ENCODE results near the gene SYNJ2.

SYNJ2 gene

DNA sequence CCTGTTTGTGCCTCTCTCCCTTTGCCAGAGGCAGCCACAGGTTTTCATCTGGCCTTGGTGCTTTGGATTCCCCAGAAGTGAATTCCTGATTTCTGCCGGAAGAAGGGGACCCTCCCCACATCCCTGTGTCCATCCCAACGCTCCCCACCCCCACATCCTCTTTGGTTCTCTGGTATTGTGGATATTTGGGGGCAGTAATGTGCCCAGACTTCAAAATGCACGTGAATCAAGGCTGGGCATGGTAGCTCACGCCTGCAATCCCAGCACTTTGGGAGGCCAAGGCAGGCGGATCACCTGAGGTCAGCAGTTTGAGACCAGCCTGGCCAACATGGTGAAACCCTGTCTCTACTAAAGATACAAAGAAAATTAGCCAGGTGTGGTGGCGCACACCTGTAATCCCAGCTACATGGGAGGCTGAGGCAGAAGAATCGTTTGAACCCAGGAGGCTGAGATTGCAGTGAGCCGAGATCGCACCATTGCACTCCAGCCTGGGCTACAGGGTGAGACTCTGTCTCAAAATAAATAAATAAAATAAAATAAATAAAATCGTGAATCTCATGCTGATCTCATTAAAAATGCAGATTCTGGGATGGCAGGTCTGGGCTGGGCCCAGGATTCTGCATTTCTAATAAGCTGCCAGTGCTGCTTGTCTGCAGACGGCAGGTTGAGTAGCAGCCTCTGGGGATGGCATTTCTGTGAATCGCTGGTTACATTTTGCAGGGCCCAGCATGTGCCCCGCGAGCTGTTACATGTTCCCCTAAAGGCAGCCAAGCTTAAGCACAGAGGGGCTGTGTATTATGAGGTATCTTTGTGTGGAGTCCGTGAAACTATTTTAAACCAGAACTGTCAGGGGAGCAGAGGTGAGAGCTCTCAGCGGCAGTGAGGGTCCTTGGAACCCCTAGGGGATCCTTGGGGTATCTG, 49.0 kb downstream of the SYNJ2 start:
- DNase-seq, result no peak

DNA sequence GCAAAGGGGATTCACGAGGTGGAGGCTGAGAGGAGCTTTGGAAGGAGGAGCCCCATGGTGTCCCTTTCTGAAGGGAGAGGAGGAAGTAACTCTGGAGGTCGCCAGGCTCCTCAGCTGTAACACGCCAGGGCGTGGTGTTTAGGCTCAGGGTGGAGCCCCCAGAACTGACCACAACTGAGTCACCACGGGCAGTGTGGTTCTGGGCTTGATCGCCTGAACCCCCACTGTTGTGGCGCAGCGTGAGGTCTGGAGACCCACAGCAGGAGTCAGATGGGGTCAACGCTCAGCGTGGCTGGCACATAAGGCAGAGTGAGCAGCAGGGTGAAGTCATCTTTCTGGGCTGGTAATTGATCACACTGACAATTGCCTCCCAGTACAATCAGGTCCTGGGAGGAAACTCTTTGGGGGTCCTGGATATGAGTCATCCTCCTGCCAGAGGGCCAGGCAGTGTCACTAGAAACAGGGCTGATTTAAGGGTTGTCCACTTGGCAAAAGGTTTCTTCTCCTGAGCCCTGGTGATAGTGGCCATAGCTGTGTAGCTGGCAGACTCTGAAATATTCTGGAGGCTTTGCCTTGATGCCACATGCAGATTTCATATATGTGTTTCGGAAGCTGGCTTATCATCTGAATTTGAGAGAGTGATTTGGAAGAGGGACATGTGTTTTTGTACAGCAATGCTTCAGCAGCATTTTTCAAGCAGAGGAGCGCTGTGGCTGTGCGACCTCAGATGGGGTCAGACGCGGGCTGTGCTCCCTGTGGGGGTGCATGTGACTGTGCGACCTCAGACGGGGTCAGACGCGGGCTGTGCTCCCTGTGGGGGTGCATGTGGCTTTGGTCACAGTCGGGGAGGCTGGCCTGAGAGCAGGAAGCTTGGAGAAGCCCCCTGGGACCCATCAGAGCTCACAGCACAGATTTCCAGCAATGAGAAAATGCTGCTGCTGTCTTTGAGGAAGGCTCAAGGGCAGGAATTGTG, 50.0 kb downstream of the SYNJ2 start:
- DNase-seq, result peak; percentile 41

DNA sequence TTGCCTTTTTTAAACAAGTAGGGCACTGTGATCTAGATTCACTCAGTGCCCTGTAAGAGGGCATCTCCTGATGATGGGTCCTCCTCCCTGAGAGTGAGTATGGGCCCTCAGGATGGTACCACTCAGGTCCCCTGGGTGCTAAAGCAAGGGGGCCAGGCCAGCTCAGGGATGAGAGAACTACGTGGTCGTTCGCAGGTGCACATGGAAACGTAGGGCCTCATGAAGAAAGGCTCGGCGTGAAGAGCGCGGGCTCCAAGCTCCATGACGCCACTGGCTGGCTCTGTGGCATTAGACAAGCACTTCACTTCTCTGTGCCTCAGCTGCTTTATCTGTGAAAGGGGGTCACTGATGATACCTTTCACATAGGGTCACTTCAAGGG, 50.7 kb downstream of the SYNJ2 start:
- DNase-seq, result no peak

DNA sequence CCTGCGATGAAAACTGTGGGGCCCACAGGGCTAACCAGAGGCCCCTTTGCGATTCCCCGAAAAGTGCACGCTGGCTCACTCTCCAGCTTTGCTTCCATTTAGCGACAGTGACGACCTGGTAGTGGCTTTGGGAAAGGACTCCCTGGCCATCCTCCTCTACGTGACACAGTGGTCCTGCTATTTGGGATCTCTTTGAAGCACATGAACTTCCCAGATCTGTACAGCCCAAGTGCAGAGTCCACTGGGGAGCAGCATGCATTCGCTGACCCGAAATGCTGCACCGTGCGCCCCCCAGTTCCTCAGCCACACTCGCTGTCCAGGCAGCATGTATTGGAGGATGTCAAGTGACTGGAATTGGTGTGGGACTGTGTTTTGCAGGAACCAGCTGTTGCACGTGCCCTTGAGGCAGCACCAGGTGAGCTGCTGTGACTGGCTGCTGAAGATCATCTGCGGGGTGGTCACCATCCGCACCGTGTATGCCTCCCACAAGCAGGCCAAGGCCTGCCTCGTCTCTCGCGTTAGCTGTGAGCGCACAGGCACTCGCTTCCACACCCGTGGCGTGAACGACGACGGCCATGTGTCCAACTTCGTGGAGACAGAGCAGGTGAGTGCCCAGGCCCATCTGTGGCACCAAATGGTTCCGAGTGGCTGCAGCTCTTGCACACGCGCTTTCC, 51.6 kb downstream of the SYNJ2 start:
- no peak for DNase-seq

DNA sequence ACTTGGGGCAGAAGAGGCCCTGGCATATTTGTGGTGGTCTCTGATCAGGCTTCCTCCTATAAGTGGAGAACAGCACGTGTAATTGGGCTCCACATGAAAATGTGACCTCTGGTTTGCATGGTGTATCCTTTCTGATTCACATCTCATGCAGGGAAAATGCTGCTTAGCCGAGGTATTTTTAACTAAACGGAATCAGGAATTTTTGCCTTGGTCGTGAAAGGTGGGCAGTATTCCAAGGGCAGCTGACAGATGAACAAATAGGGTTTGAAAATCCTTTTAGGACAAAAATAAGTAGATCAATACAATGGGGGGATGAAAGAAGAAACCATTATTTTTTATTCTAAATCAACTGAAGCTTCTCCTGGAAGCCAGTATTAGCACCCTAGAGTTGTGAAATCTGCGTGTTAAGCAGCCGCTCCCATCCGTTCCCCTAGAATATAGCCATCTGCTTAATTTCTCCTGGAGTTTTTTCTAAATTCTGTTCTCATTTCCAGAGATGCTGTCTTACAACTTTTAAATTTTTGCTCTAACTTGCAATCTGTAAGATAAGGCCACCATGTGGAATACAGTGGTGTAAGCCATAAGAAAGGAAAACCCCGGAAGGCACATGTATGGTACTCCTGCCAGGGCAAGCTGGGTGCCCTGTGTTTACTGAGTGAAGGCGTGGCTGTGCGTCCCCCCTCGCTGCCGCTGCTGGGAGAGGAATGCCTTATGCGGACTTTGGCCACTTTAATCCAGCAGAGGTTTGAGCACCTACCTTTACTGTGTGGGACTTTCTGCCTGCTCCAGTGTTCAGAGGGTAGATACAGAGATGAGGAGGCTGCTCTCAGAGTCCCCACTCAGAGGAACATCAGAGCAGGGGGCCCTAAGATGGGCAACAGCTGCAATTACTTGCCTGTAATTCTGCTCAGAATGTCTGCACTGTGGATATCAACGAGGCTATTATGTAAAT, 52.4 kb downstream of the SYNJ2 start:
- DNase-seq, result no peak

DNA sequence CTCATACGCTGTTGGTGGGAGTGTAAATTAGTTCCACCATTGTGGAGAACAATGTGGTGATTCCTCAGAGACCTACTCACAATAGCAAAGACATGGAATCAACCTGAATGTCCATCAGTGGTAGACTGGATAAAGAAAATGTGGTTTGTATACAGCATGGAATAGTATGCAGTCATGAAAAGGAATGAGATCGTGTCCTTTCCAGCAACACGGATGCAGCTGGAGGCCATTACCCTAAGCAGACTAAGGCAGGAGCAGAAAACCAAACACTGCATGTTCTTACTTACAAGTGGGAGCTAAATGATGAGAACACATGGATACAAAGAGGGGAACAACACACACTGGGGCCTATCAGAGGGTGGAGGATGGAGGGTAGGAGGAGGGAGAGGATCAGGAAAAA, 54.6 kb downstream of the SYNJ2 start:
- no peak for DNase-seq

DNA sequence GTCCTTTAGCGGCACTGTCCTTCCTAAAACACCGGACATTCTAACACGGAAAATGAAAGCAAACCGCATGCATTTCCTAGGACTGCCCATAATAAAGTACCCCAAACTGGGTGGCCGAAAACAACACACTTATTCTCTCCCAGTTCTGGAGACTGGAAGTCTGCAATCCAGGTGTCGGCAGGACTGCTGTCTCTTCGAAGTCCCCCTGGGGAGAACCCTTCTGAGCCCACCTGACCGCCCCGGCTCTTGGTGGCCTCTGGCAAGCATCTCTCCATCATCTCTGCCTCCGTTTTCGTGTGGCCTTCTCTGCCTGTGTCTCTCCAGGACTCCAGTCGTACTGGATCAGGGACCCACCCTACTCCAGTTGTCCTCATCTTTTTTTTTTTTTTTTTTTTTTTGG, 55.4 kb downstream of the SYNJ2 start:
- no peak for DNase-seq

DNA sequence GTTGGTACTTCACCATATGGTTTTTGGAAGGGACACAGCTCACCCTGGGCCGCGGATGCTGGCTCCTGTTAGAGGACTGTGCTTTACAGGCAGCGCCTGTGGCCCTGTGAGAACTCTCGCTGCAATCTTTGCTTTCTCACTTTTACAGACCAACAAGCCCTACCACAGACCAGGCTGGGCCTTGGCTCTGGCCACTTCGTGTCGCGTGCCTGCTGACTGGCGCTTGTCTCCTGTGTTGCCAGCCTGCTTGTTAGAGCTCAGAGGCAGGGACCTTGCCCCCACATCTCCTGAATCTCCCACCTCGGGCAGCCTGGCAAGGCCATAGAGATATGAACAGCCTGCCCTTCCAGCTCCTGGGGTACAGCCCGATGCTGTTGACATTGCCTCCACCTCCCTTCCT, 56.1 kb downstream of the SYNJ2 start:
- no peak for DNase-seq

DNA sequence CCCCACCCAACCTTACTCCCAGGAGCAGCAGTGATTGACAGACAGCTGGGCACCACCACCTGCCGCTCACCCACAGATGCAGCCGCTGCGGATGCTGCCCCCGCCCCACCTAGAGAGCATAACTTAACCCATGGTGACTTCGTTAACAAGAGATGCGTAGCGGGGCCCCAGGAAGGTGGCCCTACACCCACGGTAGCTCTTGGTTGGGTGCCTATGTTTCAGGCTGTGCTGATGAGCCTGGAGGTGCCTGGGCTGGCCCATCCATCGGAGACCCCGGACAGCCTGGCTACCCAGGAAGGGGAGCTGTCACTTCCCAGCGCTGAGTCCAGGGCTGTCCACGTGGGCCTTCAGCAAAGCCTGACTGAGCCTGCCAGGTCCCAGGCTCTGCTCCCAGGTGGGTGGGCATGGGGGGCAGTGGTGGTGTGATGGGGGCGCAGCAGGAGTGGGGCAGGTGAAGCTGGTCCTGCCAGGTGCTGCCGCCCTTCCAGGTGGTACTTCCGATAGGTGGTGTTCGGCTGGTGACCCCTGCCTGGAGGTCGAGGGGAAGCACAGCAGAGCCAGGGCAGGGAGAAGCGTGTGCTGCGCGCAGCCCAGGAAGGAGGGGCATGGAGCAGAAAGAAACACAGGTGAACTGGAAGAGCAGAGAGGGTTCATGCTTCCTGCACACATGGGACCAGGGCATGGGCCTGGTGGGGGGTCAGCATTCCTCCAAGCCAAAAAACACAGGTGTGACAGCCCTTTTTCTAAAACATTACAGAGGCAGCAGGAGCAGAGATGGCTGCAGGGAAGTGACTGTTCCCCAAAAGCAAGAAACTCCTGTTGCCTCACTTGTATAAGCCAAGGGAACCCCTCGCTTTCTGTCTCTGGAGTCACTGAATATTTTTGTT, 56.9 kb downstream of the SYNJ2 start:
- DNase-seq, result no peak

DNA sequence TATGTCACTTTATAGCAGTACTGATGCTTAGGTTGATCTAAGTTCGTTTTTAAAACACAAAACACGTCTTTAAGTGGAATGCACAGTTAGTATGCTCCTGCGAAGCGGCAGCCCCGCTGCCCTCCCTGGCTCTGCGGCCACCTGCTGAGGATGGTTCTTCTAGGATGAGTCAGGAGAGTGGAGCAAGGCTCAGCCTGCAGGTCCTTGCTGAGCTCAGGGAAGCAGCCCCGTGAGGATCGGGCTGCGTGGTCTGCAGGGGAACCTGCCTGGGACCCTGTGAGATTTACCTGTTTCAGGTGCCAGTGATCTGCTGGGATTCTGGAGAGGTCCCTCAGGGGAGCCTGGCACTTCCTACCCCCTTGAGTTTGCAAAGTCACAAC, 57.5 kb downstream of the SYNJ2 start:
- DNase-seq, result no peak

DNA sequence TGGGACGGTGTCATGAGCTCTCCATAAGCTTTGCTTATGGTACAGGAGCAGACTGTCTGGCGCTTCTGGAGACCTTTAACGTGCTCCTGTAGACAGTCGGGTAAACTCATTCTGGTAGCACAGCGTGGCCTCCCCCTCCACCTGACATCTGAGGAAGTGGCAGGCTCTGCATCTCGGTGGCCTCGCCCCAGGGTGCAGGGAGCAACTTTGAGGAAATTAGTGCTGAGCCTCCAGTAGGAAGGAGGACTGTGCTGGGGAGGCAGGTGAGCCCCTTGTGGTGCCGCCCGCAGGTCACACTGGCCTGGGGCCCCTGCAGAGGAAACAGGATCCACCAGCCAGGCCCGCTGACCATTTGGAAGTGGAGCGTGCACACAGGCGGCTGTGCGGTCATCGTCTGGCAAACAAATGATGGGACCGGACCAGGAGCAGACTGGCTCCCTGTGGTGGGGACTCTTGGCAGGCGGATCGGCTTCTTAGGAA, 57.9 kb downstream of the SYNJ2 start:
- DNase-seq, result peak; percentile 70

DNA sequence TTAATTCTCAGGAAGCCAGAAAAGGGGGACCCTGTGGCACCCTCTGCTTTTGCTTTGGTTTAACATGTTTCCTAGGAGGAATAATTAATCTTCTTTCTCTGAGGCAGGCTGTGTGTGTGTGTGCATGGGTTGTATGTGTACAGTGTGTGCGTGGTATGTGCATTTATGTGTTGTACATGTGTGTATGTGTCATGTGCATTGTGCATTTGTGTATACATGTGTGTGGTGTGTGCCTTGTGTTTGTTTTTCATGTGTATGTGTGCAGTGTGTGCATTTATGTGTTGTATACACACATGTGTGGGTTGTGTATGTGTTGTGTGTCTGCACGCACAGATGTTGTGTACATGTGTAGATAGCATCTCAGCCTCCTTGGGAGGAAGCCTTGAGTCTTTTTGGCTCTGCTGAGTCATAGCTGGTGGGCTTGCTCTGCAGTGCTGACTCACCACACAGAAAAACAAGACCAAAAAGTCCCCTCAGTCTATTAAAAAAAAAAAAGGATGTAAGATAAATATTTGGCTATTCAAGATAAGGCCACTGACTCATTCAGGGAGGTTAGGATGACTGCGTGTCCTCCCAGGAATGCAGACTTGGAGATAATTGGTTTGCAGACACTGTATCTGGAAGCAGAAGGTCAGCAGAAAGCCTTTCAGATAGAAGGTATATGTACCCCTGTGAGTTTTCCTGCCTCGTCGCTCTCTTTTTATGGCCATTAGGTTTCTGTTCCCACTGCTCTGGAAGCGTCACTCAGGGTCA, 58.6 kb downstream of the SYNJ2 start:
- peak; percentile 80 for DNase-seq

DNA sequence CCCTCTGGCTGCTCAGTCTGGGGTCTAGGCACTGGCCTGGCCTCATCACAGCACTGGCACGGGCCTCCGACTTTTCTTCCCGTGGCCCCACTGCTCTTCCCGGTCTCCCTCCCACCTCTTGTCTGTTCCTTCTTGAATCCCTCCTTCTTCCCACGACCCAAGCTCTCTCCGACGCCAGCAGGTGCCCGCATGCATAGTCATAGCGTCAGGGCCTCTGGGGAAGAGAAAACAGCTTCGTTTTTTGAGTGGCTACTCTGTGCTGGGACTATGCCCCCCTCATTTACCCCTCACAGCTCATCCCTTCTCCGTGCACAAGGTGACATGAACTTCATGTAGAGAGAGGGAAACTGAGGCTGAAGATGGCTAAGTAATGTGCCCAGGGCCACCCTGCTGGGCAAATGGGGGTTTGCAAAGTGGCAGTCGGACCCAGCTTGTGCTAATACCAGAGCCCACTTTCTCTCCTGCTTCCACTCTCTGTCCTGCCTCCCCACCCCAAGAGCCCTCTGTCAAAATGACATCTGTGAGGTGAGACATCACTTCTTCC, 59.2 kb downstream of the SYNJ2 start:
- DNase-seq, result no peak

DNA sequence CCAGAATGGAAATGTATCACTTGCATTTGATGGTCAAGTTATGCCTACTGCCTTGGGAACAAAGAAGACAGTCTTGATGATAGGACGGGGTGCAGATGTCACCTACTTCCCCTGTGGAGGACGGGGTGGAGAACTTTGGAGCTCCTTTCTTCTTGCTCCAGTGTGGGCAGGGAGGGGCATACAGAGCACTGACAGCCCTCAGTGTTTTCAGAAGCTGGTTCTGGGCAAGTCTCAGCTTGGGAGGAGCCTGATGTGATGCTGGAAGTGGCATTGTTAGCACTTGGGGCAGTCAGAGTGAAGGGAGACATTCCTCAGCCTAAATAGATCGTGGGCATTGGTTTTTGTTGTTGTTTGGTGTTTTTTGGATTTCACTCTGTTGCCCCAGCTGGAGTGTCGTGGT, 59.7 kb downstream of the SYNJ2 start:
- no peak for DNase-seq

DNA sequence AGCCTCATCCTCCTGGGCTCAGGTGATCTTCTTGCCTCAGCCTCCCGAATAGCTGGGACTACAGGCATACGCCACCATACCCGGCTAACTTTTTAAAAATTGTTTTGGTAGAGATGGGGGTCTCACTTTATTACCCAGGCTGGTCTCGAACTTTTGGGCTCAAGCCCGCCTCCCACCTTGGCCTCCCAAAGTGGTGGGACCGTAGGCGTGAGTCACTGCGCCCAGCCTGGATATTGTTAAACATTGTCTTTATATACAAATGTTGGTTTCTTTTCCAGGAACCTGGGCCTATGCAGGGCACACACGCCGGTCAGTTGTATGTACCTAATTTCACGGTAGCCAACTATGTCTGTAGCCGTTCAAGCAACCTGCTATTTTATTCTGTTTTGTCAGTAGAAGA, 60.1 kb downstream of the SYNJ2 start:
- DNase-seq, result no peak

DNA sequence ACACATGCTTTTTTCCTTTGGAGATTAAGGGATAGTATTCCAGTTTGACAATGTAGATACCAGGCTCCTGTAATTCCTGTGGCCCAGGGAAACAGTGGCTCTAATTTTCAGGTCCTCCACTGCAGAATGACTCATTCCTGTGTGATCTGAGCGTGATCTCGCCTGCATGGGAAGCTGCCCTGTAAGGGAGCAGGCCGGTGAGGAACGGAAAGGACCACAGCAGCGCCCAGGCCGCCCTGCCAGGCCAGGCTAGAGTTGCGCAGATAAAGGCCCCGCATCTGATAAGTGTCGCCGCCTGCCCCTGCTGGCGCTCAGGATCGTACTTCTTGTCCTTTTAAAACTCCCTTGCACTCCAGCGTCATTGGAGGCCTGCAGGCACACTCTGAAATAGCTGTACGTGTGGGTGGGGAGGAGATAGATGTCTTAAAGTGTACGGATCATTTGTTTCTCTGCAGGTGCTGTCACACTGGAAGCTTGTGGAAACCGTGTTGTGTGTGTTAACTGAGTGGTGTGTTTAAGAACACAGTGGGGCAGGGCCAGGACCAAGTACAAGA, 60.7 kb downstream of the SYNJ2 start:
- no peak for DNase-seq

DNA sequence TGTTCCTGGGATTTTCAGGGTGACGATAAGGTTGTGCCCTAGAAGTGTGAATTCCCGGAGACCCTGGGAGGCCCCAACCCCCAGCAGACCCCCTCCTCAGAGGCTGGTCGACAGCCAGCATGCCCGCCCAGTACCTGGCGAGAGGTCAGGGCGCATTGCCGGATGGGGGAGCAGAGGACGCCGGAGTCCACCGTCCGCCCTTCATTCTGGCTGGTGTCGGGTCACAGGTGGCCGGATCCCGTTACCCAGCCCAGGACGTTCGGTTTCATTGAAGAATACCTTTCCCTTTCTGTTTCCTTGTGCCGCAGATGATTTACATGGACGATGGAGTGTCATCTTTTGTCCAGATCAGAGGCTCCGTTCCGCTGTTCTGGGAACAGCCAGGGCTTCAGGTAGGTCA, 61.3 kb downstream of the SYNJ2 start:
- no peak for DNase-seq

DNA sequence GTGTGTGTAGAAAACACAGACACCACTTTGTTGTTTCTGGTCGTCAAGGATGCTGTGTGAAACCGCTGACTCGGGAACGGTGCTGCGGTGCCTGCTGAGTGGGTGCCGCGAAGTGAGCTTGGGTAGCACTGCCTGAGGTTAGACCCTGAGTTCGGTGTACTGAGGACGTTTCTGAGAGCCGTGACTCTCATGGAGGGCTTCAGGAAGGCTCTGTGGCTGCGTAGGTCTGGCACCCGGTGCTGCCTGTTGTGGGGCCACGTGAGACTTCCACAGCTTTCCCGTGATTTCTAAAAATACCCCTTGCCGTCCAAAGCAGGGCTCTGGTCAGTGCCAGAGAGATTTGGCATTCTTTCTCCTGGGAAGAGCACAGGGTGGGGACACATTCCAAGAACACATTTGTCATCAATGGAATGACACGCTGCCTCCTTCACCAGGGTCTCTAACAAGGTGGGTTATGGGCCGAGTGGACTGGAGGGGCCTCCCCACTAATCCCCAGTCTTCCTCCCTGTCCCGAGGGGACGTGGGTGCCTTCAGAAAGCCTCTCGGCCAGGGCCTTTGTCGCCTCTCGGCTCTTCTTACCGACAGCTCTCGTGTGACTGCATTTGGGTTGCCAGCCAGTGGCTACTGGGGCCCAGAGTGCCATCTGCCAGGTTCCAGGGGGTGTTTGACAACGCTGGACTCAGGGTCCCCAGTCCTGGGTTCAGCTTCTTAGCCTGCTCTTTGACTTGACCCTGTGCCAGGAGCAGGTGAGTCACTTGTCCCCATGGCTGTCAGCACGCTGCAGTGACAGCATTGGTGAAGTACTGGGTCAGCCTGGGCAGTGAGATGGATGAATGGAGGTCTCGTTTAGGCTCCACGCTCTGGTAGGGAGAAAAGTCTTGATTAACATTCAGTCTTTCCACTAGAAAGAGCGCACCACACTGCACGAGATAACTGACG, 62.2 kb downstream of the SYNJ2 start:
- DNase-seq, result no peak
